Upper lobe of left lung (tissue), 6 donors: Measurements from ENCODE around the gene DCP2. TPM values are rescaled to one million over a fixed set of nuclear protein-coding genes. Genes with fewer than 3 reads are reported as not detected.
A peak's percentile ranks its signal among the peaks of the same experiment; 100 is the strongest.

ENCODE experiments used
- ATAC-seq, 2 donors: fragments of 200-7000 bp; cut with Tn5 transposase; one replicate each; pipeline ENCODE4 v1.9.1; 2022; ENCODE audit warnings: mild to moderate bottlenecking in 2 of 2, moderate library complexity in 2 of 2; ENCODE audit not compliant: low FRiP score in 2 of 2
- DNase-seq, 2 donors: peaks; one replicate each; pipeline ENCODE4 v3.0.0-alpha.2; 2019 to 2020
- H3K27ac ChIP-seq, 4 donors: fragments of 200-600 bp; sonication (generic); one replicate each; pipeline ENCODE4 v1.5.1; 2016 to 2019
- H3K27me3 ChIP-seq, 4 donors: fragments of 200-600 bp; sonication (generic); one replicate each; pipeline ENCODE4 v1.5.1; 2017 to 2019
- H3K36me3 ChIP-seq, 4 donors: fragments of 200-600 bp; sonication (generic); one replicate each; pipeline ENCODE4 v1.5.1; 2016 to 2019
- H3K4me1 ChIP-seq, 4 donors: fragments of 200-600 bp; sonication (generic); one replicate each; pipeline ENCODE4 v1.5.1; 2018 to 2019
- H3K4me3 ChIP-seq, 4 donors: fragments of 200-600 bp; sonication (generic); one replicate each; pipeline ENCODE4 v1.5.1; 2017 to 2019; ENCODE audit warnings: mild to moderate bottlenecking in 2 of 4, moderate library complexity in 1 of 4
- H3K9me3 ChIP-seq, 4 donors: fragments of 200-600 bp; sonication (generic); one replicate each; pipeline ENCODE4 v1.5.1; 2018 to 2019
- EP300 ChIP-seq, 4 donors: sonication (generic); formaldehyde crosslinking; IDR thresholded peaks; one replicate each; pipeline ENCODE4 v1.5.1; 2017; ENCODE audit warnings: antibody characterized with exemption in 4 of 4, control low read depth in 2 of 4
- POLR2A ChIP-seq, 4 donors: fragments of 450-650 bp; IDR thresholded peaks; one replicate each; pipeline ENCODE4 v1.5.1; 2016 to 2017; ENCODE audit warnings: antibody characterized with exemption in 4 of 4, mild to moderate bottlenecking in 2 of 4
- POLR2AphosphoS5 ChIP-seq, 2 donors: sonication (generic); formaldehyde crosslinking; IDR thresholded peaks; one replicate each; pipeline ENCODE4 v1.5.1; 2017; ENCODE audit warnings: antibody characterized with exemption in 2 of 2
- WGBS, 2 donors: methylation state at CpG; one replicate each; pipeline ENCODE4 v1.1.5; 2017 to 2018; 5-methylcytosine and 5-hydroxymethylcytosine counted together
- total RNA-seq, 6 donors: library from RNA; depleted of rRNA in 4 of 6; stranded (reverse); fragments of >200 nt in 4 of 6; gene quantifications; one replicate each; pipeline versions ENCODE4 v1.1.0 to v1.2.1, GENCODE V29; 2016 to 2021
- TF ChIP-seq, protein P1 (sequence below), 6 experiments: fragments of 450-650 bp in 4 of 6; fragments of 200-600 bp in 2 of 6; sonication (generic) in 2 of 6; IDR thresholded peaks; one replicate each; pipeline ENCODE4 v1.5.1; 2016 to 2019; ENCODE audit warnings: antibody characterized with exemption in 6 of 6
- donor health status: DM: no; HTN: no; CAD: no; lungs with moderate emphysema.
- donor health status: DM: no; HTN: yes; CAD: no; lungs with severe emphysema.

Gene DCP2
- total RNA-seq, 6 donors from 2014 or later: 17.8 to 111 (median 53.2) TPM

DNA sequence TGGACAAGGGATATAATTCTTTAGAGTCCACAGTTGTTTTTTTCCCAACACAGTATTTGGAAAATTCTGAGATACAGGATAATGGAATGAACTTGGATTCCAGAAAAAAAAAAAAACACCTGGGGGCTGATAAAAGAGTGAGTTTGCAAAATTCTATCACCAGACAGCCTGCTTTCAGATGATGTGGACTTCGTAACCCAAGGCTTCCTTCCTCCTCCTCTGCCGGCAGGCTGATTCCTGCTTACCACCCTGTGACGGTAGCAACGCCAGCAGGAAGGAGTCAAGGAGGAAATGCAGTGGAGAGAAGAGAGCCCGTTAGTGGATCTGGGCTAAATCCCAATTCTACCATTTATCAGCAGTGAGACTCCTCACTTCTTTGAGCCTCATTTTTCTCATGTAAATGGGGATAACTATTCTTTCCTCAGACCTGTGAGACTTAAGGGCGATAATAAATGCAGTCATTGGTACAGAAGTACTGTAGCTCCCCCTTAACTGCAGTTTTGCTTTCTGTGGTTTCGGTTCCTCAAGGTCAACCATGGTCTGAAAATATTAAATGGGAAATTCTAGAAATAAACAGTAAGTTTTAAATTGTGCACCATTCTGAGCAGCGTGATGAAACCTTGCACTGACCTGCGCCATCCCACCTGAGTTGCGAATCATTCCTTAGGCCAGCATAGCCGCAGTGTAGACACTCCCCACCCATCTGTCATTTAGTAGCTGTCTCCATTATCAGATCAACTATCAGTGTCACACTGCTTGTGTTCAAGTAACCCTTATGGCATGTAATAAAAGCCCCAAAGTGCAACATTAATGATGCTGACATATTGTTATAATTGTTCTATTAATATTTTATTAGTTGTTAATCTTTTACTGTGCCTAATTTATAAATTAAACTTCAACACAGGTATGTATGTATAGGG is 71.4 kb downstream of the DCP2 start:
- ATAC-seq (peak in 1 of 2 donors; percentile 61), DNase-seq (no peak)
- H3K36me3 ChIP-seq: peaks cover 0 to 15% (median 8%) of the 10 kb centered on the region in 4 donors
- no peaks in the 10 kb centered on the region for H3K9me3 ChIP-seq
- H3K27me3 ChIP-seq: no peaks in the 10 kb centered on the region
- H3K4me1 ChIP-seq: peaks cover 2 to 17% (median 6%) of the 10 kb centered on the region in 4 donors
- H3K4me3 ChIP-seq: peak overlapping the region in 1 of 4 donors; percentile 19
- H3K27ac ChIP-seq: peak overlapping the region in 2 of 4 donors; percentile 22 to 23
- TF ChIP-seq EP300 (IDR thresholded peaks at IDR 0.05) (no peak), POLR2A (IDR thresholded peaks at IDR 0.05) (no peak), POLR2AphosphoS5 (IDR thresholded peaks at IDR 0.05) (no peak)
- TF ChIP-seq, protein P1, sequence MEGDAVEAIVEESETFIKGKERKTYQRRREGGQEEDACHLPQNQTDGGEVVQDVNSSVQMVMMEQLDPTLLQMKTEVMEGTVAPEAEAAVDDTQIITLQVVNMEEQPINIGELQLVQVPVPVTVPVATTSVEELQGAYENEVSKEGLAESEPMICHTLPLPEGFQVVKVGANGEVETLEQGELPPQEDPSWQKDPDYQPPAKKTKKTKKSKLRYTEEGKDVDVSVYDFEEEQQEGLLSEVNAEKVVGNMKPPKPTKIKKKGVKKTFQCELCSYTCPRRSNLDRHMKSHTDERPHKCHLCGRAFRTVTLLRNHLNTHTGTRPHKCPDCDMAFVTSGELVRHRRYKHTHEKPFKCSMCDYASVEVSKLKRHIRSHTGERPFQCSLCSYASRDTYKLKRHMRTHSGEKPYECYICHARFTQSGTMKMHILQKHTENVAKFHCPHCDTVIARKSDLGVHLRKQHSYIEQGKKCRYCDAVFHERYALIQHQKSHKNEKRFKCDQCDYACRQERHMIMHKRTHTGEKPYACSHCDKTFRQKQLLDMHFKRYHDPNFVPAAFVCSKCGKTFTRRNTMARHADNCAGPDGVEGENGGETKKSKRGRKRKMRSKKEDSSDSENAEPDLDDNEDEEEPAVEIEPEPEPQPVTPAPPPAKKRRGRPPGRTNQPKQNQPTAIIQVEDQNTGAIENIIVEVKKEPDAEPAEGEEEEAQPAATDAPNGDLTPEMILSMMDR (IDR thresholded peaks at IDR 0.05): no peak
- WGBS, 2 donors: 51 to 68% methylated on average over 11 of the region's 11 CpGs

DNA sequence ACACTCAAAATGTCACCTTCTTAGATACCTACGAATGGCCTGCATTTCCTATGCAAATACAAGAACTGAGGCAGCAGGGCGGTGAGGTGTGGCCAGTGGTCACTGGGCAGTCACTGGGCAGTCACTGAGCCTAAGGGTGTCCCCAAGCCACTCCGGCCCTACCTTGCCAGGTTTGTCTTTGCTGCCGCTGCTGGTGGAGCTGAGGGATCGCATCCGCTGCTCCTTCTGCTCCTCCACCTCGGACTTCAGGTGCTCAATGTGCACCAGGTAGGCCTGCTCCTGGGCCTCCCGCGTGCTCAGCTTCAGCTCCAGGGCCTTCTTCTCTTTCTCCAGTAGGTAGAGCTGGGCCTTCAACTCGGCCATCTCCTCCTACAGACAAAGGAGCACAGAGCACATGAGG is 72.3 kb downstream of the DCP2 start:
- Histone ChIP-seq H3K27ac (no peak overlapping the region), H3K27me3 (no peaks in the 10 kb centered on the region), H3K4me3 (no peak overlapping the region), H3K9me3 (no peaks in the 10 kb centered on the region), H3K36me3 (peaks cover 0 to 22% (median 8%) of the 10 kb centered on the region in 4 donors), H3K4me1 (peaks cover 2 to 17% (median 6%) of the 10 kb centered on the region in 4 donors)
- WGBS, 2 donors: 96% methylated on average over 9 to 10 of the region's 10 CpGs
- ATAC-seq (no peak), DNase-seq (no peak)
- TF ChIP-seq, protein P1 (IDR thresholded peaks at IDR 0.05): no peak
- TF ChIP-seq POLR2A (IDR thresholded peaks at IDR 0.05) (no peak), EP300 (IDR thresholded peaks at IDR 0.05) (no peak), POLR2AphosphoS5 (IDR thresholded peaks at IDR 0.05) (no peak)

DNA sequence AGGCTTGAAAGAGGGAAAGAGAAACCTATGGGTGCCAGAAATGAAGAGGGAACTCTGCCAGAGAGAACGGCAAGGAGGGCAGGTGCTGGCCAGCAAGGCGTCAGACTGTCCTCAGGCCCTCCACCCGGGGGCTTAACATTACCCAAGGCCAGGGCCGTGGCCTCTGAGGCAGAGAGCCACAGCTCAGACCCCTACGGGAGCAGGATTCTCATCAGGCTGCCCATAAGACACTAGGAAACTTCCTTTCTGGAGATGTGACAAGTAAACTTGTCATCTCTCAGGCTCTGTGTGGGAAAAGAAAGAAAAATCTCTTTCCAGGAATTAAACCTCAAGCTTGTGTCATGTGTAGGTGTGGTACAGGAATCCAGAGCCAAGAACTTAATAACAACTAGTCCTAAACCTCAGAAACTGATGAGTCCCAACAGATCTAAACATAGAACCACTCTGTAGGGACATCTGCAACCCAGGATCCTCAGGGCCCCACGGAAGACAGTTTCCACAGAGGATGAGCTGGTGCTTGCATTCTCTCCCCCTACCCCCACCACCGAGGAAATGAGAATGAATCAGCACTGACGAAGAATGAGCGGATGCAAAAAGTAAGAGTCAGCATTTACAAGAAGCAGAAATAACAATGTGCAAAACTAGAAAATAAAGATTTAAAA is 74.3 kb downstream of the DCP2 start:
- ATAC-seq: peak in 1 of 2 donors; percentile 72
- H3K36me3 ChIP-seq: peaks cover 0 to 22% (median 8%) of the 10 kb centered on the region in 4 donors
- H3K27me3 ChIP-seq: no peaks in the 10 kb centered on the region
- no peak overlapping the region for H3K4me3 ChIP-seq
- TF ChIP-seq POLR2A (IDR thresholded peaks at IDR 0.05): no peak
- no peak for TF ChIP-seq POLR2AphosphoS5 (IDR thresholded peaks at IDR 0.05)
- no peak for TF ChIP-seq EP300 (IDR thresholded peaks at IDR 0.05)
- TF ChIP-seq, protein P1 (IDR thresholded peaks at IDR 0.05): no peak
- H3K9me3 ChIP-seq: no peaks in the 10 kb centered on the region
- 44 to 46% methylated on average over 9 of the region's 9 CpGs for WGBS, 2 donors
- H3K27ac ChIP-seq: no peak overlapping the region
- DNase-seq: no peak
- H3K4me1 ChIP-seq: peaks cover 0 to 17% (median 6%) of the 10 kb centered on the region in 4 donors

DNA sequence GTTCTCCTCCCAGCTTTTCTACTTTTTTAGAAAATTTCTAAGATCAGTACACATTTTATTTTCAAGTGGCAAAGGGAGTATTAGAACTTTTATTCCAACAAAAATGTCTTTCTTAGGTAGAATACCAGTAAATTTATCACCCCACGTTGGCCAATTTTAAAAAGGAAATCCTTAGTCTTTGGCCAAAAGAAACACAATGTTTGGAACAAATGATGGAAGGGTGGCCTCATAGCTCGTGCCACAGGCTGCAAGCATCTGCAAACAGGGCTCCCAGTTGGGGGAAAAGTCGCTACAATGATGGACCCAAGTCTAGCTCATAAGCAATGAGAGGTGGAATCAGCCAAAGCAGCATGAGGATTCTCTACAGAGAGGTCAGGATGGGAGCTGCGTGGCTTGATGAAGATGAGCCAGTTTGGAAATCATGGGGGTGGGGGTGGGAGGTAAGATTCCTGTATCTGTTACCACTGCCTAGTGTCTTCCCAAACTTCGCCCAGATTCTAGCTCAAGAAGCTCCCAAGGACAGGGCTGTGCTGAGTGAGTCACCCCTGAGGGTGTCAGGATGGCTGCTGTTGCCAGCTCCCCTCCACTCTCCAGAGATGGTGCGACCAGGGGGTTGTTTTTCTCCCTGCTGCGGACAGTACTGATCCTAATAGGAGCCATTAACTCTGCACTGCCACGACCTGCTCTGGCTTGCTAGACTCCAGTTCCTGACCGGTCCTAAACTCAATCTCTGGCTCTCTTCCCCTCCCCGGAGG is 75.6 kb downstream of the DCP2 start:
- Histone ChIP-seq H3K27ac (no peak overlapping the region), H3K36me3 (peaks cover 0 to 22% (median 5%) of the 10 kb centered on the region in 4 donors), H3K9me3 (no peaks in the 10 kb centered on the region), H3K27me3 (no peaks in the 10 kb centered on the region), H3K4me3 (no peak overlapping the region), H3K4me1 (peaks cover 0 to 17% (median 6%) of the 10 kb centered on the region in 4 donors)
- ATAC-seq (peak in 1 of 2 donors; percentile 7), DNase-seq (no peak)
- TF ChIP-seq EP300 (IDR thresholded peaks at IDR 0.05) (no peak), POLR2AphosphoS5 (IDR thresholded peaks at IDR 0.05) (no peak), POLR2A (IDR thresholded peaks at IDR 0.05) (no peak)
- TF ChIP-seq, protein P1 (IDR thresholded peaks at IDR 0.05): no peak
- WGBS, 2 donors: 79 to 81% methylated on average over 10 of the region's 10 CpGs
